T-helper 2 cell treated with Interferon-gamma antibody and Interleukin-4, amounts not matched to agents 5 μg/mL and 100 μg/mL, for 36 hours (primary cell): ENCODE data around the gene IL1RAPL1.

Experiments used
- DNase-seq: peaks from one replicate; pipeline ENCODE4 v3.0.0; 2021; ENCODE audit warnings: low spot score
- H3K27ac Mint-ChIP-seq: one replicate; pipeline ENCODE4 v1.8.0; 2021; ENCODE audit warnings: mild to moderate bottlenecking, mixed read lengths
- H3K27me3 Mint-ChIP-seq: one replicate; pipeline ENCODE4 v1.8.0; 2021; ENCODE audit warnings: low read depth, mixed read lengths
- H3K36me3 Mint-ChIP-seq: one replicate; pipeline ENCODE4 v1.8.0; 2021; ENCODE audit warnings: low read depth, mixed read lengths
- H3K4me1 Mint-ChIP-seq: one replicate; pipeline ENCODE4 v1.8.0; 2021; ENCODE audit warnings: low read depth, mixed read lengths
- H3K4me3 Mint-ChIP-seq: one replicate; pipeline ENCODE4 v1.8.0; 2022; ENCODE audit warnings: mild to moderate bottlenecking, moderate library complexity, mixed read lengths
- H3K9me3 Mint-ChIP-seq: one replicate; pipeline ENCODE4 v1.8.0; 2021; ENCODE audit warnings: mixed read lengths

Gene IL1RAPL1

GRCh38 chrX:29890646-29891200 is 1303.5 kb downstream of the IL1RAPL1 start:
- peaks cover 2% of the 10 kb centered on the region for H3K9me3 Mint-ChIP-seq
- no peaks in the 10 kb centered on the region for H3K27me3 Mint-ChIP-seq
- DNase-seq = no peak
- no peaks in the 10 kb centered on the region for H3K36me3 Mint-ChIP-seq
- no peak overlapping the region for H3K4me3 Mint-ChIP-seq
- H3K4me1 Mint-ChIP-seq = no peaks in the 10 kb centered on the region
- no peak overlapping the region for H3K27ac Mint-ChIP-seq

DNA sequence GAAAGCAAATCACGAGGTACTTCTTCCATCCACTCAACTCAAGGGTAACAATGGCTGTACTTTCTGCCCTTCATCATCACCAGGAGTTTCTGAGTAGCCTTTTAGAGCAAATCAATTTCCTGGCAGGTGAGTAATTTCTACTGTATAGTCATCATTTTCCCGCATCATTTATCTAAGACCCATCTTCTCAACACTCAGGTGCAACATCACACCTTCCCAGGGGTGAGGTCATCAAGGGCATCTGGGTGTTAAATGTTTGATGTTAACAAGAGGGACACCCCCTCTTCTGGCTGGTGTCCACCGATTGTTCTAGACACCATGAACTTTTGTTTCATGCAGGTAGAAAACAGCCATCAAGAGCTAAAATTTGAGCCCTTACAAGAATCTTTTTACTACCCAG is 1314.8 kb downstream of the IL1RAPL1 start:
- peaks cover 4% of the 10 kb centered on the region for H3K9me3 Mint-ChIP-seq

GRCh38 chrX:29903360-29903759 is 1316.1 kb downstream of the IL1RAPL1 start:
- H3K9me3 Mint-ChIP-seq = peaks cover 4% of the 10 kb centered on the region
- no peaks in the 10 kb centered on the region for H3K27me3 Mint-ChIP-seq
- no peaks in the 10 kb centered on the region for H3K36me3 Mint-ChIP-seq
- no peak for DNase-seq
- H3K4me3 Mint-ChIP-seq = no peak overlapping the region
- no peak overlapping the region for H3K27ac Mint-ChIP-seq
- H3K4me1 Mint-ChIP-seq = no peaks in the 10 kb centered on the region

More for the DNA sequence above, 1314.8 kb downstream of the IL1RAPL1 start:
- no peak overlapping the region for H3K4me3 Mint-ChIP-seq
- no peaks in the 10 kb centered on the region for H3K4me1 Mint-ChIP-seq
- H3K27me3 Mint-ChIP-seq = no peaks in the 10 kb centered on the region
- H3K27ac Mint-ChIP-seq = no peak overlapping the region
- no peak for DNase-seq
- no peaks in the 10 kb centered on the region for H3K36me3 Mint-ChIP-seq

DNA sequence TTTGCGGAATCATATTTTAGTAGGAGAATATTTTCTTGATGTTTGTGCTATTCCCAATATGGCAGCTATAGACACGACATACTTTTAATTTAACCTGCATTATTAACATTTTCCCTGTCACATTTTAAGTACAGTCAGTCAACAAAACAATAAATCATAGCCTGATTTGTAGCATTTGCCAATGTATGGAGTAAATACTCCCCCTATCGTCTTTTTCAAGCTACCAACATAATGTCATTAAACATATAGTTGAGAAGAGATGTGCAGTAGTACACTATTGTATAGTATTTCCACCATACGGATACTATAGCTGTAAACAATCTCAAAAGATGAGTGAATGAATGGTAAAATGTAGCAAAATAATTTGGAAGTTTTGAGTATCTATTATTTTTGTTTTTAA is 1324.4 kb downstream of the IL1RAPL1 start:
- no peak overlapping the region for H3K4me3 Mint-ChIP-seq
- no peaks in the 10 kb centered on the region for H3K36me3 Mint-ChIP-seq
- no peak for DNase-seq
- H3K27me3 Mint-ChIP-seq = no peaks in the 10 kb centered on the region
- no peaks in the 10 kb centered on the region for H3K4me1 Mint-ChIP-seq
- H3K27ac Mint-ChIP-seq = no peak overlapping the region
- no peaks in the 10 kb centered on the region for H3K9me3 Mint-ChIP-seq

DNA sequence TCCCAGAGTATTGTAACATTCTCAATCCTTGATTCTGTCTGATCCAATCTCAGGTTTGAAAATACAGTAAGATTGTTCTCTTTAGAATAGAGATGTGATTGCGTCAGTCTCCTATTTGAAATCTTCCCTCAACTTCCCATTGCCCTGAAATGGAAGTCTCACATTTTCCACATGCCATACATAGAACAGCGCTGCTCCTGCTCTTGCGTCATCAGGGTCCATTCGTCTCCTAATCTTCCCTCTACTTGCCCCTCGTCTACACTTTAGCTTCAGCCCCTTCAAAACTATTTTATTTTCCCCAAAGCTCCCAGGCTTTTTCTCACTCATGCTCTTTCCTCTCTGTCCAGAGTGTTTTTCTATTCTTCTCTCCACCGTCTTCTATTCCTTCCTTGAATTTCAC is 1326.4 kb downstream of the IL1RAPL1 start:
- no peak for DNase-seq
- Mint-ChIP-seq H3K9me3 (peaks cover 3% of the 10 kb centered on the region), H3K27ac (no peak overlapping the region), H3K4me3 (no peak overlapping the region), H3K27me3 (no peaks in the 10 kb centered on the region), H3K36me3 (no peaks in the 10 kb centered on the region), H3K4me1 (no peaks in the 10 kb centered on the region)

GRCh38 chrX:29922607-29923006 is 1335.4 kb downstream of the IL1RAPL1 start:
- no peak for DNase-seq
- Mint-ChIP-seq H3K27ac (no peak overlapping the region), H3K9me3 (no peaks in the 10 kb centered on the region), H3K4me3 (no peak overlapping the region), H3K27me3 (no peaks in the 10 kb centered on the region), H3K4me1 (no peaks in the 10 kb centered on the region), H3K36me3 (no peaks in the 10 kb centered on the region)

GRCh38 chrX:29926056-29926455 is 1338.8 kb downstream of the IL1RAPL1 start:
- H3K4me1 Mint-ChIP-seq = no peaks in the 10 kb centered on the region

DNA sequence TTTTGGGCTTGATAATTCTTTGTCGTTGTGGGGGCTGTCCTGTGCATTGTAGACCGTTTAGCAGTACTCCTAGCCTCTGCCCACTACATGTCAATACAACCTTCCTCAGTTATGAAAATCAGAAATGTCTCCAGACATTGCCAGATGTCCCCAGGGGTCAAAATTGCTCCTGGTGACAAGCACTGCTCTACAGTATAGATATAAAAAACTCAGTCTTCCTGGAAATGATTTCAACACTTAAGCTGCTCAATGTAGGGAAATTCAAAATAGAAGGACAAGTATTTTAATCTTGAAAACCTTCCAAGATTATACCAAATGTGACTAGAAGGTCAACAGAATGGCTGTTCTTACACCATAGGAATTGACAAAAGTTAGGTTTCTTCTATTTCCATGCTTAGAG is 1339.4 kb downstream of the IL1RAPL1 start:
- Mint-ChIP-seq H3K27me3 (no peaks in the 10 kb centered on the region), H3K4me3 (no peak overlapping the region), H3K9me3 (no peaks in the 10 kb centered on the region), H3K27ac (no peak overlapping the region), H3K4me1 (no peaks in the 10 kb centered on the region), H3K36me3 (no peaks in the 10 kb centered on the region)
- DNase-seq = no peak

More at GRCh38 chrX:29926056-29926455, 1338.8 kb downstream of the IL1RAPL1 start:
- no peak overlapping the region for H3K27ac Mint-ChIP-seq
- H3K4me3 Mint-ChIP-seq = no peak overlapping the region
- no peaks in the 10 kb centered on the region for H3K9me3 Mint-ChIP-seq
- DNase-seq = no peak
- H3K27me3 Mint-ChIP-seq = no peaks in the 10 kb centered on the region
- H3K36me3 Mint-ChIP-seq = no peaks in the 10 kb centered on the region

DNA sequence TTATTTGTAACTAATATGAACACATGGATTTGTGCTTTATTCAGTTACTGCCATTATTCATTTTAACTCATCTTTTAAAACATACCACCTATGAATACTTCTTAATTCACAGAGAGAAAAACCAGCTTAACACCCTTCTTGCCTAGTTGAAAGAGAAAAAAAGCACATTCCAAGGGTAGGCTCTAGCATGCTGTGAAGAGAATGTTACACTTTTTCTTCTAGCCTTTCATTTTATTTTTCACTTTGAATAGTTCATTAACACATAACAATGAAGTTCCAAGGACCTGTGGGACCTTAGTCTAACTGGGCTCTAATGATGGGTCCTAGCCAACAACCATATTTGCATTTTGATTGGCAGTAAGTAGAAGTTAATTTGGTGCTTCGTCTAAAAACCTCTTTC is 1348.2 kb downstream of the IL1RAPL1 start:
- Mint-ChIP-seq H3K4me3 (no peak overlapping the region), H3K4me1 (no peaks in the 10 kb centered on the region), H3K9me3 (no peaks in the 10 kb centered on the region), H3K27me3 (no peaks in the 10 kb centered on the region), H3K36me3 (no peaks in the 10 kb centered on the region), H3K27ac (no peak overlapping the region)
- no peak for DNase-seq

DNA sequence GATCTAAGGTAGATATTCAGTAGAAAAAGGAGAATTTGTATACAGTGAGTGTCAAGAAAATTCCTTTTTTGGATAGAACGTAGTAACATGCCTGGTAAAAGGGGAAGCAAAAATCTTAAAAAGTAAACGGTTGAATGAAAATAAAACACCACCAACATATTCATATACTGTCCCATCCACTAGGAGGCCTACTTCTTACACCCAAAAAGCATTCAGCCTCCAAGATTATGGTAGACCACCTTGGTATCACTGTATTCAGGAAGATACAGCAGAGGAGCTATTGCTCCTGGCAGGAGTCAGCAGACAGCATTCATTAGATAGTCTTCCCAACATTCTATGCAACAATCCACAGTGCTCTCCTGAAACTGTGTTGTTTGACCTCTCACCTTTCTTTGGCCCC is 1353.5 kb downstream of the IL1RAPL1 start:
- Mint-ChIP-seq H3K36me3 (no peaks in the 10 kb centered on the region), H3K27me3 (no peaks in the 10 kb centered on the region), H3K9me3 (peaks cover under 1% of the 10 kb centered on the region), H3K4me1 (no peaks in the 10 kb centered on the region), H3K4me3 (no peak overlapping the region), H3K27ac (no peak overlapping the region)
- no peak for DNase-seq

DNA sequence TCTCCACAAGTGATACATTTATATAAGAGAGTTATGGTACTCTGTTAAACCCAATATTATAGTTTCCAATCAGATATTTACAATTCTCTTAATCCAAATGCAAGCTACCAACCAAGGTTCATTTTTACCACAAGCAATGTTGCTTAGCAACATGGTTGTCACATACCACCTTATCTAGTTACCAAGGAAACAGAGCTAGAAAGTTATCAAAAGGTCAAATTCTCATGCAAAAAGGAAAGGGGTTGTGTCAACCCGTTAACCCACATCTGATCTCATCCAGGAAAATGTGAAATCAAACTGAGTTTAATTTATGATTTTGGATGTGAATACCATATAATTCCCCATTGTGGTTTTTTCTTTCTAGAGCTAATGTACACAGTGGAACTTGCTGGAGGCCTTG is 1354.0 kb downstream of the IL1RAPL1 start:
- H3K4me1 Mint-ChIP-seq = no peaks in the 10 kb centered on the region
- peaks cover 4% of the 10 kb centered on the region for H3K9me3 Mint-ChIP-seq
- H3K27ac Mint-ChIP-seq = no peak overlapping the region
- H3K27me3 Mint-ChIP-seq = no peaks in the 10 kb centered on the region
- no peak overlapping the region for H3K4me3 Mint-ChIP-seq
- no peaks in the 10 kb centered on the region for H3K36me3 Mint-ChIP-seq
- DNase-seq = no peak

DNA sequence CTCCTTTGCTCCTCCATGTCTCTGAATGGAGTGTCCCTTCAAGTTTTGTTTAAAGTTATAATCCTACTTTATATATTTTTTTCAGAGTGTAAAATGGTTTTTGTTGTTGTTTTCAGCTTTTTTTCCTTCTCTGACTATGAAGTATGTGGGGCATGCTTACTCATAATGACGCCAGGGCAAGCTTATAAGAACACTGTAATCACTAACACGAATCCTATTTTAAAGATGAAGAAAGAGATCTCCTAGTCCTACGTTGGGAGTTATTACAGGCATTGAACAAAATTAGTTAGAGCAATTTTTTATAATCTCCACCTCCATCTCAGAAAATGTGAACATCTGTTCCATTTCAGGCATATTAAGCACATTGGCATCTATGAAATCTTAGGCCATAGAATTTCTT is 1360.0 kb downstream of the IL1RAPL1 start:
- Mint-ChIP-seq H3K27me3 (no peaks in the 10 kb centered on the region), H3K4me1 (no peaks in the 10 kb centered on the region), H3K4me3 (no peak overlapping the region), H3K27ac (no peak overlapping the region), H3K36me3 (no peaks in the 10 kb centered on the region), H3K9me3 (peaks cover 4% of the 10 kb centered on the region)
- DNase-seq = no peak

DNA sequence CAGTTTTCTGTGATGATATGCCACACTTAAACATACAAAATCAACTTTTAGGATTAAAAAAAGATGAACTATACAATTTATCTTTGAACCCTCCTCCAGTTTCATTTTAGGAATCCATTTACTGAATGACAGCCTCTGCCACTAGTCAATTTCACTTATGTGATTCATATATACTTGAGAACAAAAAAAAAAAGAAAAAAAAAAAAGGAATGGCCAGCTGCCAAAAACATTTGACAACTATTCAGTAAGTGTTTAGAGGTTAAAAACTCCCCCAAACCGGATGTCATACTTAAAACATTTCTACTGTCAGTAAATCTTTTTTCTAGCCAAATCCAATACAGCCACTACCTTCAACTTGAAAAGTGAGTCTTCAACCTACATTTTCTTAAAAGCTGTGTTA is 1361.4 kb downstream of the IL1RAPL1 start:
- H3K36me3 Mint-ChIP-seq = no peaks in the 10 kb centered on the region
- H3K4me1 Mint-ChIP-seq = no peaks in the 10 kb centered on the region
- H3K9me3 Mint-ChIP-seq = peaks cover 4% of the 10 kb centered on the region
- no peaks in the 10 kb centered on the region for H3K27me3 Mint-ChIP-seq
- H3K27ac Mint-ChIP-seq = no peak overlapping the region
- H3K4me3 Mint-ChIP-seq = no peak overlapping the region
- DNase-seq = no peak

GRCh38 chrX:29952016-29952415 is 1364.8 kb downstream of the IL1RAPL1 start:
- H3K9me3 Mint-ChIP-seq = no peaks in the 10 kb centered on the region
- DNase-seq = no peak
- H3K4me1 Mint-ChIP-seq = no peaks in the 10 kb centered on the region

DNA sequence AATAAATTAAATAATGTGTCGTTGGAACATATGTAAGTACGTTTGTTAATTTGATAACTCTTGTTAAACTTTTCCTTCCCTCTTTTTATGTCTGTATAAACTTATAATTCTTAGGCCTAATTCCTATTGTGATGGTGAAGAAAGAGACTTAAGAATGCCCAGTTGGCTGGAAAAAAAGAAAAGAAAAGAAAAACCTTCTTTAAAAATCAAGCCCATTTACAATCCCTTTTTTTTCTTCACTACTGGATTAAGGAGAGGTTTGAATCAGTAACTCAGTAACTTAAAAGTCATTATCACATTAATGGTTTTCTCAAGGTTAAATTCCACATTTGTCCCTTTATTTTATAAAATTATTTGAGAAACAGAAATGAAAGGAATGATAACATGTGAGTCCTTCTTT is 1374.8 kb downstream of the IL1RAPL1 start:
- no peaks in the 10 kb centered on the region for H3K9me3 Mint-ChIP-seq
- H3K27ac Mint-ChIP-seq = no peak overlapping the region
- no peaks in the 10 kb centered on the region for H3K4me1 Mint-ChIP-seq
- H3K4me3 Mint-ChIP-seq = no peak overlapping the region
- no peaks in the 10 kb centered on the region for H3K27me3 Mint-ChIP-seq
- no peak for DNase-seq
- H3K36me3 Mint-ChIP-seq = no peaks in the 10 kb centered on the region

More at GRCh38 chrX:29952016-29952415, 1364.8 kb downstream of the IL1RAPL1 start:
- Mint-ChIP-seq H3K4me3 (no peak overlapping the region), H3K36me3 (no peaks in the 10 kb centered on the region), H3K27me3 (no peaks in the 10 kb centered on the region), H3K27ac (no peak overlapping the region)
